GM12864 (cell line): ENCODE results near the gene MPRIP.

Source experiments
- DNase-seq: peaks from one replicate; pipeline ENCODE4 v3.0.0-alpha.2; 2011; ENCODE audit warnings: low read depth
- H3K4me3 ChIP-seq: 2 replicates; pipeline ENCODE4 v1.5.1; 2011; ENCODE audit warnings: mild to moderate bottlenecking, low read depth, low read length, control low read depth
- TF ChIP-seq, protein P1 (sequence below): IDR thresholded peaks from 2 replicates; pipeline ENCODE4 v1.5.1; 2011; ENCODE audit warnings: low read depth, mild to moderate bottlenecking, moderate library complexity, low read length, control low read depth, inconsistent platforms; ENCODE audit errors: missing control alignments

Gene MPRIP

DNA sequence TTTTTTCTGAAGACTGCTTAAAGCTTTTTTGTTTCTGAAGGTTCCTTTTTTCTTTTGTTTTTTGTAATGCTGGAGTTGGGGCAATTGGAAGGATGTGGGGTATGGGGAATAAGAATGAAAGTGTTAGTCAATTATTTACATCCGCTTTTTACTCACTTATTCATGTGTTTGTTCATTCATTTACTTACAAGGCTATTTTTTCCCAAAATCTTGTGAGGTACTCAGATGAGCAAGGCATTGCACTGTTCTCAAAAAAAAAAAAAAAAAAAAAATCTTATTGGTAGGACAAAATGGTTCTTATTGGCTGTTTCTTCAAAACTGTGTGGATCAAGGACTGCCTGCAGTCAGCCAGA is 108.2 kb downstream of the MPRIP start:
- DNase-seq = peak; percentile 16
- TF ChIP-seq, protein P1, sequence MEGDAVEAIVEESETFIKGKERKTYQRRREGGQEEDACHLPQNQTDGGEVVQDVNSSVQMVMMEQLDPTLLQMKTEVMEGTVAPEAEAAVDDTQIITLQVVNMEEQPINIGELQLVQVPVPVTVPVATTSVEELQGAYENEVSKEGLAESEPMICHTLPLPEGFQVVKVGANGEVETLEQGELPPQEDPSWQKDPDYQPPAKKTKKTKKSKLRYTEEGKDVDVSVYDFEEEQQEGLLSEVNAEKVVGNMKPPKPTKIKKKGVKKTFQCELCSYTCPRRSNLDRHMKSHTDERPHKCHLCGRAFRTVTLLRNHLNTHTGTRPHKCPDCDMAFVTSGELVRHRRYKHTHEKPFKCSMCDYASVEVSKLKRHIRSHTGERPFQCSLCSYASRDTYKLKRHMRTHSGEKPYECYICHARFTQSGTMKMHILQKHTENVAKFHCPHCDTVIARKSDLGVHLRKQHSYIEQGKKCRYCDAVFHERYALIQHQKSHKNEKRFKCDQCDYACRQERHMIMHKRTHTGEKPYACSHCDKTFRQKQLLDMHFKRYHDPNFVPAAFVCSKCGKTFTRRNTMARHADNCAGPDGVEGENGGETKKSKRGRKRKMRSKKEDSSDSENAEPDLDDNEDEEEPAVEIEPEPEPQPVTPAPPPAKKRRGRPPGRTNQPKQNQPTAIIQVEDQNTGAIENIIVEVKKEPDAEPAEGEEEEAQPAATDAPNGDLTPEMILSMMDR = no peak
- H3K4me3 ChIP-seq = no peak overlapping the region

DNA sequence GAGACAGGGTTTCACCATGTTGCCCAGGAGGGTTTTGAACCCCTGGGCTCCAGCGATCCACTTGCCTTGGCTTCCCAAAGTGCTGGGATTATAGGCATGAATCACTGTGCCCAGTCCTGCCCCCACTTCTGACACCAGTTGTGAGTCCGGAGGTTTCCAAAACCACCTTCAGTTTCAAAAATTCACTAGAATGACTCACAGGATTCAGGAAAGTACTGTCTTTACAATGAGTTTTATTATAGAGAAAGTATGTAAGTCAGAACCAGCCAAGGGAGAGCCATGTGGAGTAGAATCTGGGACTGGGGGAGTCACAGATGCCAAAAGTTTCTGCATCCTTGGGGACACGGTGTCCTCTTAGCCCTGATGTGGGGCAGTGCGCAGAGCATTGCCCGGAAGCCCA is 108.8 kb downstream of the MPRIP start:
- no peak overlapping the region for H3K4me3 ChIP-seq
- DNase-seq = no peak

GRCh38 chr17:17151541-17151940 is 109.3 kb downstream of the MPRIP start:
- TF ChIP-seq, protein P1 = no peak
- DNase-seq = no peak
- H3K4me3 ChIP-seq = no peak overlapping the region

More for the DNA sequence above, 108.8 kb downstream of the MPRIP start:
- TF ChIP-seq, protein P1 = no peak

- no peak for DNase-seq
- H3K4me3 ChIP-seq = no peak overlapping the region
- TF ChIP-seq, protein P1 = no peak
Observed at GRCh38 chr17:17151962-17152361, 109.7 kb downstream of the MPRIP start.

DNA sequence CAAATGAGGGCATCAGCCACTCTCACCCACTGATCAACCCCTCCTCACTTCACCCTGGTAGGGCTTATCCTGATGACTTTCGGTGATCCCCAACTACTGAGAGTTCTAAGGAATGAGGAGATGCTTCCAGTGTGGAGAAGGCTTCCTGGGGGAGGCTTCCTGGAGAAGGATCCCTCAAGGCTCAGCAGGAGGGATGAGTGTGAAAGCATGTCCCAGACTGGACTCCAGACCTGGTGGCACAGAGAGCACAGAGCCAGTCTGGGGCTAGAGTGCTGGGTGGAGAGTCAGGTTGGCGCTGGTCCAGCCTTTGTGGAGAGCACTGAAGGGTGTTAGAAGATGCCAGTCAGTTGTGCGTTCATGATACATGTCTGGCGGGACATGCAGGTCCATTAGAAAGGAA is 110.1 kb downstream of the MPRIP start:
- no peak for DNase-seq
- H3K4me3 ChIP-seq = no peak overlapping the region
- TF ChIP-seq, protein P1 = no peak

- TF ChIP-seq, protein P1 = no peak
- H3K4me3 ChIP-seq = no peak overlapping the region
- DNase-seq = no peak
Observed at GRCh38 chr17:17153071-17153470, 110.8 kb downstream of the MPRIP start.

GRCh38 chr17:17153709-17154108 is 111.5 kb downstream of the MPRIP start:
- DNase-seq = no peak
- TF ChIP-seq, protein P1 = no peak
- no peak overlapping the region for H3K4me3 ChIP-seq
